GM12872 (cell line): ENCODE data around the gene TCF12.

ENCODE experiments used
- CTCF ChIP-seq: IDR thresholded peaks from 3 replicates; pipeline ENCODE4 v1.5.1; 2011; ENCODE audit warnings: low read depth, mild to moderate bottlenecking, low read length, moderate library complexity; ENCODE audit not compliant: insufficient read depth

TCF12 gene

GRCh38 chr15:57334257-57334656, 415.8 kb downstream of the TCF12 start:
- no peak for TF ChIP-seq CTCF

- TF ChIP-seq CTCF: no peak
These were observed 416.9 kb downstream of the TCF12 start for GRCh38 chr15:57335293-57335715.

GRCh38 chr15:57335719-57336118, 417.3 kb downstream of the TCF12 start:
- no peak for TF ChIP-seq CTCF

- no peak for TF ChIP-seq CTCF
These were observed 419.5 kb downstream of the TCF12 start for GRCh38 chr15:57337868-57338411.

GRCh38 chr15:57339321-57339720, 420.9 kb downstream of the TCF12 start:
- no peak for TF ChIP-seq CTCF
